ENCODE results near the gene IL10.

DNA sequence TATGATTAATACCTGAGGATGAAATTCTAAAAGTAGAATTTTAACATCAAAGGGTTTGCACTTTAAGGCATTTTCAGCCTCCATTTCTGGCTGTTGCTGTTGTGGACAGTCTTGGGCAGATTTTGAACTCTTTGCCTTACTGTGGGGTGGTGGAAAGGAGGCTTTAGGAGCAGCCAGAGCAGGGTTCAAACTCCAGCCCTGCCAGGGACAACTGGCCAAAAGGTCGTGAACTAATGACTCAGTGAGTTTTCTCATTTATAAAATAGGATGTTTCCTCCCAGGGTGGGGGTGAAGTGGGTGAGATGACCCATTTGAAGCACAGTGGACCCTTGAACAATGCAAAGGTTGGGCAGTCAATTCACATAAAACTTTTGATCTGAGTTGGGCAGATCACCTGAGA is 50.8 kb downstream of the IL10 start:
- TF ChIP-seq CTCF (IDR thresholded peaks at IDR 0.05) = no peak
- no peak for TF ChIP-seq POLR2A (IDR thresholded peaks at IDR 0.05)

All from tibial nerve (tissue), 3 donors.